Measurements from ENCODE around the gene JAML. TPM values are rescaled to one million over a fixed set of nuclear protein-coding genes. Genes with fewer than 3 reads are reported as not detected.
A peak's percentile ranks its signal among the peaks of the same experiment; 100 is the strongest.

JAML gene
- total RNA-seq, 1 donor from 2014 or later: 0.19 TPM

DNA sequence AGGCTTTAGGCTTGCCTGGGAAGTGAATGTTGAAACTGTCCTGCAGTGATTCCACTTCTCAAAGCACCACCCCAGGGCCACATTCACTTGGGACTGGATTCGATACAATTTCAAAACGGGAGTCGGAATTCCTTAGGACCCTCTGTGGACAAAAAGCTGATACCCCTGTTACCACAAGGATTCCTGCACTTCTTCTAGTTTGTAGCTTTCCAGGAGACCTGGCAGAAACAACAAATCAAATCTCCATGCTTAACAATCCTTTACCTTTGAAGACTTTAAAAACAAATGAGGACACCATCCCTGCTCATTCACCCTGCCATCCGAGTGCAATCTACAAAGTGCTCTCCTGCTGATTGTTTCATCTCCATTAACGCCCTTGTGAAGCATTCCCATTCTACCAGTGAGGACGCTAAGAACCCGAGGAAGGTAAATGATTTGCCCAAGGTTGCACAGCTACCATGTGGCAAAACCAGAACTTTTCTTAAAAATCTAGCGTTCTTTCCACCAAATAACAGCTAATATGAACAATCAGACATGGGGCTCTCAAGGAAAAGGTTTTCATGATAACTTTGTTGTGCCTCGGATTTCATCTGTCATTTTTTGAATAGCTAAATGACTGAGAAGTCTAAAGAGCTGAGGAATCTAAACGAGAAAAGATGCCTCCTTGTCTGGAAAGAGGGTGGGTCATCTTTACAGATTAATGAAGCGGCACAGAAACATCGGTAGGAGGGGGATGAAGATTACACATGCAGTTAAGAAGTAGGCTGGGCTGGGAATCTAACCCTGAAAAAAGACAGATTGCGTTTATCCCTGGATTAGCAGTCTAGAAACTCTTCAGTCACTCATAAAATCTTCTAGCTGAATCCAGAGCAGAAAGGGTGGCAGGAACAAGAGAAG is 40.0 kb upstream of the JAML start:
- Mint-ChIP-seq H3K4me1 (ENCODE audit: unreplicated experiment) (peaks cover 37% of the 10 kb centered on the region), H3K27ac (peak overlapping the region; percentile 96), H3K36me3 (peaks cover 4% of the 10 kb centered on the region), H3K9me3 (no peaks in the 10 kb centered on the region), H3K4me3 (peak overlapping the region; percentile 90), H3K27me3 (peaks cover 34% of the 10 kb centered on the region)
- DNase-seq (ENCODE audit: extremely low spot score, unreplicated experiment): no peak
- TF ChIP-seq CTCF (conservative IDR thresholded peaks at IDR 0.05): no peak

- Mint-ChIP-seq H3K27me3 (peaks cover 28% of the 10 kb centered on the region), H3K27ac (peak within 1 kb of the TSS; percentile 96), H3K9me3 (no peaks in the 10 kb centered on the region), H3K4me3 (peak within 1 kb of the TSS; percentile 90), H3K4me1 (ENCODE audit: unreplicated experiment) (peaks cover 37% of the 10 kb centered on the region), H3K36me3 (peaks cover 6% of the 10 kb centered on the region)
- DNase-seq (ENCODE audit: extremely low spot score, unreplicated experiment): peak; percentile 70
- TF ChIP-seq CTCF (conservative IDR thresholded peaks at IDR 0.05): no peak
Observed at GRCh38 chr11:118263695-118264568, 39.1 kb upstream of the JAML start, which contains the start of gene MPZL2. Gene MPZL2 (minus strand): TSS chr11:118264297. CDS start chr11:118264153, 144 bp downstream.

GRCh38 chr11:118263112-118263511 is 38.3 kb upstream of the JAML start:
- Mint-ChIP-seq H3K36me3 (peaks cover 13% of the 10 kb centered on the region), H3K4me3 (peak overlapping the region; percentile 90), H3K9me3 (no peaks in the 10 kb centered on the region), H3K4me1 (ENCODE audit: unreplicated experiment) (peaks cover 37% of the 10 kb centered on the region), H3K27me3 (peaks cover 28% of the 10 kb centered on the region), H3K27ac (peak overlapping the region; percentile 96)
- no peak for TF ChIP-seq CTCF (conservative IDR thresholded peaks at IDR 0.05)
- no peak for DNase-seq (ENCODE audit: extremely low spot score, unreplicated experiment)

- no peak overlapping the region for H3K4me3 Mint-ChIP-seq
- peaks cover 18% of the 10 kb centered on the region for H3K36me3 Mint-ChIP-seq
- TF ChIP-seq CTCF (conservative IDR thresholded peaks at IDR 0.05): no peak
- no peak overlapping the region for H3K27ac Mint-ChIP-seq
- no peaks in the 10 kb centered on the region for H3K9me3 Mint-ChIP-seq
- H3K4me1 Mint-ChIP-seq (ENCODE audit: unreplicated experiment): peaks cover 28% of the 10 kb centered on the region
- no peak for DNase-seq (ENCODE audit: extremely low spot score, unreplicated experiment)
- H3K27me3 Mint-ChIP-seq: peaks cover 26% of the 10 kb centered on the region
Observed at GRCh38 chr11:118260353-118260752, 35.5 kb upstream of the JAML start.

GRCh38 chr11:118259138-118259537 is 34.3 kb upstream of the JAML start:
- TF ChIP-seq CTCF (conservative IDR thresholded peaks at IDR 0.05): no peak
- Mint-ChIP-seq H3K9me3 (no peaks in the 10 kb centered on the region), H3K4me3 (no peak overlapping the region), H3K4me1 (ENCODE audit: unreplicated experiment) (peaks cover 16% of the 10 kb centered on the region), H3K36me3 (peaks cover 18% of the 10 kb centered on the region), H3K27me3 (peaks cover 14% of the 10 kb centered on the region), H3K27ac (no peak overlapping the region)
- no peak for DNase-seq (ENCODE audit: extremely low spot score, unreplicated experiment)
